GM12891 (cell line): ENCODE results near the gene DACH1.

Experiments
- POLR2A ChIP-seq: IDR thresholded peaks from 2 replicates; pipeline ENCODE4 v1.6.1; 2011; ENCODE audit warnings: low read depth, low read length, control low read depth
- TAF1 ChIP-seq: IDR thresholded peaks from 2 replicates; pipeline ENCODE4 v1.6.1; 2011; ENCODE audit warnings: low read depth, low read length, control low read depth

- TF ChIP-seq TAF1, result no peak
- no peak for TF ChIP-seq POLR2A
These were observed 228.3 kb downstream of the DACH1 start for GRCh38 chr13:71638751-71639150.
